Activated T-cell treated with anti-CD3 and anti-CD28 coated beads for 24 hours (primary cell): ENCODE measurements around the gene MUL1.
"Not testable (repeated sequence)": the region's sequence is repeated elsewhere in the genome, so short reads cannot be mapped to it uniquely, and the experiment has no call there.

ENCODE experiments used
- DNase-seq: peaks from one replicate; pipeline ENCODE4 v3.0.0-alpha.2; 2020; ENCODE audit warnings: low read depth

The MUL1 gene

GRCh38 chr1:20511518-20512428 lies 3.8 kb upstream of the MUL1 start:
- DNase-seq, result no peak

- no peak for DNase-seq
Measured at GRCh38 chr1:20508411-20508771, 440 bp upstream of the MUL1 start.

GRCh38 chr1:20507248-20507563 lies 745 bp downstream of the MUL1 start:
- DNase-seq, result no peak

- DNase-seq, result no peak
Measured at GRCh38 chr1:20505488-20505887, 2.5 kb downstream of the MUL1 start.

- no peak for DNase-seq
Measured at GRCh38 chr1:20500716-20501115, 7.2 kb downstream of the MUL1 start.

GRCh38 chr1:20499718-20500117 lies 8.2 kb downstream of the MUL1 start:
- no peak for DNase-seq

- DNase-seq, result no peak
Measured at GRCh38 chr1:20499105-20499504, 8.8 kb downstream of the MUL1 start.

GRCh38 chr1:20498116-20498515 lies 9.8 kb downstream of the MUL1 start:
- DNase-seq, result no peak

GRCh38 chr1:20497506-20497905 lies 10.4 kb downstream of the MUL1 start:
- no peak for DNase-seq

- not testable (repeated sequence) for DNase-seq
Measured at GRCh38 chr1:20496725-20497383, 11.1 kb downstream of the MUL1 start.

- DNase-seq, result peak; percentile 26
Measured at GRCh38 chr1:20496241-20496661, 11.7 kb downstream of the MUL1 start.

- DNase-seq, result no peak
Measured at GRCh38 chr1:20495661-20496060, 12.3 kb downstream of the MUL1 start.

GRCh38 chr1:20494609-20495311 lies 13.2 kb downstream of the MUL1 start:
- DNase-seq, result no peak

- DNase-seq, result peak; percentile 74
Measured at GRCh38 chr1:20493839-20494608, 13.9 kb downstream of the MUL1 start.

GRCh38 chr1:20493309-20493708 lies 14.6 kb downstream of the MUL1 start:
- no peak for DNase-seq

- DNase-seq, result no peak
Measured at GRCh38 chr1:20492751-20493150, 15.2 kb downstream of the MUL1 start.

- DNase-seq, result no peak
Measured at GRCh38 chr1:20491866-20492265, 16.1 kb downstream of the MUL1 start.

GRCh38 chr1:20491178-20491577 lies 16.8 kb downstream of the MUL1 start:
- DNase-seq, result no peak

- DNase-seq, result no peak
Measured at GRCh38 chr1:20487236-20487590, 20.7 kb downstream of the MUL1 start.

GRCh38 chr1:20486457-20487235 lies 21.3 kb downstream of the MUL1 start:
- no peak for DNase-seq
